K562 (cell line): ENCODE data around the gene MAGI3.

Experiments
- EZH2 ChIP-seq: IDR thresholded peaks from 2 replicates; pipeline ENCODE4 v1.6.1; 2012; ENCODE audit warnings: low read depth, mild to moderate bottlenecking, inconsistent platforms, low read length, borderline replicate concordance
- MXI1 ChIP-seq: IDR thresholded peaks from 2 replicates; pipeline ENCODE4 v1.6.1; 2011; ENCODE audit warnings: low read depth, mild to moderate bottlenecking, improper control_type of control experiment, low read length
- MYC ChIP-seq, 2 experiments: fragments of 250-450 bp in 1 of 2; sonication (Bioruptor Pico) in 1 of 2; IDR thresholded peaks; 2 replicates each; pipeline versions ENCODE4 v1.5.1 to v1.6.1; 2012 to 2021; ENCODE audit warnings: low read depth in 2 of 2, borderline replicate concordance in 1 of 2, improper control_type of control experiment in 1 of 2, low read length in 1 of 2, mild to moderate bottlenecking in 1 of 2, moderate library complexity in 1 of 2
- SP1 ChIP-seq: sonication (generic); formaldehyde crosslinking; IDR thresholded peaks from 2 replicates; pipeline ENCODE4 v1.8.1; 2022; ENCODE audit warnings: mild to moderate bottlenecking, missing genetic modification reagents
- TAF1 ChIP-seq: IDR thresholded peaks from 2 replicates; pipeline ENCODE4 v1.6.1; 2011; ENCODE audit warnings: mild to moderate bottlenecking, low read length, moderate library complexity; ENCODE audit not compliant: insufficient read depth, control insufficient read depth, severe bottlenecking; ENCODE audit errors: extremely low read depth
- TF ChIP-seq, protein P1 (sequence below), 3 experiments: IDR thresholded peaks in 2 of 3; conservative IDR thresholded peaks in 1 of 3; 2 replicates each; pipeline ENCODE4 v1.5.1; 2011 to 2012; ENCODE audit warnings: low read length in 3 of 3, mild to moderate bottlenecking in 3 of 3, control low read depth in 2 of 3, improper control_type of control experiment in 1 of 3, inconsistent platforms in 1 of 3, low read depth in 1 of 3, mixed read lengths in 1 of 3, moderate library complexity in 1 of 3; ENCODE audit not compliant: insufficient read depth in 2 of 3
- TF ChIP-seq, protein P2 (sequence below): sonication (generic); formaldehyde crosslinking; IDR thresholded peaks from 2 replicates; pipeline ENCODE4 v1.8.0; 2023; ENCODE audit warnings: mild to moderate bottlenecking, missing genetic modification reagents
- TF ChIP-seq, protein P3 (sequence below): sonication (generic); formaldehyde crosslinking; IDR thresholded peaks from 2 replicates; pipeline ENCODE4 v1.8.0; 2022; ENCODE audit warnings: mild to moderate bottlenecking, low read depth, missing genetic modification reagents

DNA sequence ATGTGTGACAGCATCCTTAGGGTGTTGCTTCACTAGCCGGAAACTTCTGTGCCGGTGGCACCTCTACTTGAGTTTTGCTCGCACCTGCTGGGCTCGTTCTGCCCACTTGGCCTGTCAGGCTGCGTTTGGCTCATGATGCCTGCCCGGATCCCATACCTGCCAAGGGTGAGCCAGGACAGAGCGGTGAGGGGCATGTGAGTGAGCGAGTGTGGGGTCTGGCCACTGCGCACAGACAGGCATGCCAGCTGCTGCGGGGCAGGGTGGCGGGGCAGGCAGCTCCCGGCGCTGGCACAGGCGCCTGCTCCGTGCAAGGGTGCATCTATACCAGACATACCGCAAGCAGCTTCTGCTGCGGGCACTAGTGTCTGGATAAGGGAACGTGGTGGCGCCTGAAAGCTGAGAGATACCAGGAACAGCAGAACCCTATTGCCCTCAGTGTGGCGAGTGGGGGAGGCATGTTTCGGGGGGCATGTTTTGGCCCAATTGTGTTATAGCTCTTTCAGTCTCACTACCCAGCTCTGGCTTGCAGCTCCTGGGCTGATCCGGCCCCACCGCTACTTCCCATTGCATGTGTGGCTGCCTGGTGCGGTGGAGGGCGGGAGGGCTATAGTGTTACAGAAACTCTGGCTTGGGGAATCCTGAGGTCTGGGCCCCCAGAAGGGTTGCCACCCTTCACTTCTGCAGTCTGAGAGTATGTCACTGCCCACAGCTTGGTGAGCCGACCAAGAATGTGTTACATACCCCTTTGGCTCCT is 32.2 kb downstream of the MAGI3 start:
- no peak for TF ChIP-seq TAF1
- TF ChIP-seq MYC (IDR thresholded peaks at IDR 0.05; ENCODE audit: low read depth, low read length), result no peak
- TF ChIP-seq MYC (CRISPR knock-in tag; IDR thresholded peaks at IDR 0.05; ENCODE audit: borderline replicate concordance, low read depth), result no peak
- TF ChIP-seq MXI1, result no peak
- TF ChIP-seq, protein P1, sequence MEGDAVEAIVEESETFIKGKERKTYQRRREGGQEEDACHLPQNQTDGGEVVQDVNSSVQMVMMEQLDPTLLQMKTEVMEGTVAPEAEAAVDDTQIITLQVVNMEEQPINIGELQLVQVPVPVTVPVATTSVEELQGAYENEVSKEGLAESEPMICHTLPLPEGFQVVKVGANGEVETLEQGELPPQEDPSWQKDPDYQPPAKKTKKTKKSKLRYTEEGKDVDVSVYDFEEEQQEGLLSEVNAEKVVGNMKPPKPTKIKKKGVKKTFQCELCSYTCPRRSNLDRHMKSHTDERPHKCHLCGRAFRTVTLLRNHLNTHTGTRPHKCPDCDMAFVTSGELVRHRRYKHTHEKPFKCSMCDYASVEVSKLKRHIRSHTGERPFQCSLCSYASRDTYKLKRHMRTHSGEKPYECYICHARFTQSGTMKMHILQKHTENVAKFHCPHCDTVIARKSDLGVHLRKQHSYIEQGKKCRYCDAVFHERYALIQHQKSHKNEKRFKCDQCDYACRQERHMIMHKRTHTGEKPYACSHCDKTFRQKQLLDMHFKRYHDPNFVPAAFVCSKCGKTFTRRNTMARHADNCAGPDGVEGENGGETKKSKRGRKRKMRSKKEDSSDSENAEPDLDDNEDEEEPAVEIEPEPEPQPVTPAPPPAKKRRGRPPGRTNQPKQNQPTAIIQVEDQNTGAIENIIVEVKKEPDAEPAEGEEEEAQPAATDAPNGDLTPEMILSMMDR (IDR thresholded peaks at IDR 0.05 in 2 of 3, conservative IDR thresholded peaks at IDR 0.05 in 1 of 3; ENCODE audit: insufficient read depth in 2 of 3, low read depth in 1 of 3, low read length in 3 of 3), result no peak
- TF ChIP-seq, protein P2, sequence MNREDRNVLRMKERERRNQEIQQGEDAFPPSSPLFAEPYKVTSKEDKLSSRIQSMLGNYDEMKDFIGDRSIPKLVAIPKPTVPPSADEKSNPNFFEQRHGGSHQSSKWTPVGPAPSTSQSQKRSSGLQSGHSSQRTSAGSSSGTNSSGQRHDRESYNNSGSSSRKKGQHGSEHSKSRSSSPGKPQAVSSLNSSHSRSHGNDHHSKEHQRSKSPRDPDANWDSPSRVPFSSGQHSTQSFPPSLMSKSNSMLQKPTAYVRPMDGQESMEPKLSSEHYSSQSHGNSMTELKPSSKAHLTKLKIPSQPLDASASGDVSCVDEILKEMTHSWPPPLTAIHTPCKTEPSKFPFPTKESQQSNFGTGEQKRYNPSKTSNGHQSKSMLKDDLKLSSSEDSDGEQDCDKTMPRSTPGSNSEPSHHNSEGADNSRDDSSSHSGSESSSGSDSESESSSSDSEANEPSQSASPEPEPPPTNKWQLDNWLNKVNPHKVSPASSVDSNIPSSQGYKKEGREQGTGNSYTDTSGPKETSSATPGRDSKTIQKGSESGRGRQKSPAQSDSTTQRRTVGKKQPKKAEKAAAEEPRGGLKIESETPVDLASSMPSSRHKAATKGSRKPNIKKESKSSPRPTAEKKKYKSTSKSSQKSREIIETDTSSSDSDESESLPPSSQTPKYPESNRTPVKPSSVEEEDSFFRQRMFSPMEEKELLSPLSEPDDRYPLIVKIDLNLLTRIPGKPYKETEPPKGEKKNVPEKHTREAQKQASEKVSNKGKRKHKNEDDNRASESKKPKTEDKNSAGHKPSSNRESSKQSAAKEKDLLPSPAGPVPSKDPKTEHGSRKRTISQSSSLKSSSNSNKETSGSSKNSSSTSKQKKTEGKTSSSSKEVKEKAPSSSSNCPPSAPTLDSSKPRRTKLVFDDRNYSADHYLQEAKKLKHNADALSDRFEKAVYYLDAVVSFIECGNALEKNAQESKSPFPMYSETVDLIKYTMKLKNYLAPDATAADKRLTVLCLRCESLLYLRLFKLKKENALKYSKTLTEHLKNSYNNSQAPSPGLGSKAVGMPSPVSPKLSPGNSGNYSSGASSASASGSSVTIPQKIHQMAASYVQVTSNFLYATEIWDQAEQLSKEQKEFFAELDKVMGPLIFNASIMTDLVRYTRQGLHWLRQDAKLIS (CRISPR knock-in tag), result no peak
- TF ChIP-seq, protein P3, sequence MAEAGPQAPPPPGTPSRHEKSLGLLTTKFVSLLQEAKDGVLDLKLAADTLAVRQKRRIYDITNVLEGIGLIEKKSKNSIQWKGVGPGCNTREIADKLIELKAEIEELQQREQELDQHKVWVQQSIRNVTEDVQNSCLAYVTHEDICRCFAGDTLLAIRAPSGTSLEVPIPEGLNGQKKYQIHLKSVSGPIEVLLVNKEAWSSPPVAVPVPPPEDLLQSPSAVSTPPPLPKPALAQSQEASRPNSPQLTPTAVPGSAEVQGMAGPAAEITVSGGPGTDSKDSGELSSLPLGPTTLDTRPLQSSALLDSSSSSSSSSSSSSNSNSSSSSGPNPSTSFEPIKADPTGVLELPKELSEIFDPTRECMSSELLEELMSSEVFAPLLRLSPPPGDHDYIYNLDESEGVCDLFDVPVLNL (CRISPR knock-in tag), result no peak
- no peak for TF ChIP-seq EZH2
- TF ChIP-seq SP1 (CRISPR knock-in tag), result no peak
